ENCODE results near the gene POLK.
"Not testable (repeated sequence)": the region's sequence is repeated elsewhere in the genome, so short reads cannot be mapped to it uniquely, and the experiment has no call there.

The POLK gene

DNA sequence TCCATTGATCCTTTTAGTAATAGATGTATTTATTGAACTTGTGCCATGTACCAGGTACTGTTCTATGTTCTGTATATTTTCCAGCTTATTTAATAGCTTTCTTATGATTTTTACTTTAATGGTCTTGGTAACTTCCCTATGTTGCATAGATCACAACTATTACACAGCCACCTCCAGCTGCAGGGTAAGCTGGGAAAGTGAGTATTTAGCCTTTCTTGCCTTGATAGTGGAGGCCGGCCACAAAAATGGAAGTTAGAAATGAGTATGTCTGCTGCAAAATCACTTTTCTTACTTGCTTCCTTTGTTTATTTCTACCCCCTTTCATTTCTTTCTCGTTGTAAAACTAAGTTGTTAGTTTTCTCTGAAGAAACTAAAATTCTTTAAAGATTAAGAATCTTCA lies 56.5 kb downstream of the POLK start:
- no peak for DNase-seq
- H3K9me3 ChIP-seq (ENCODE audit: insufficient read depth, low read depth, low read length) = no peaks in the 10 kb centered on the region
- H4K8ac ChIP-seq (ENCODE audit: low read depth, low read length) = no peak overlapping the region
- H3K27me3 ChIP-seq (ENCODE audit: insufficient read depth, low read length) = no peaks in the 10 kb centered on the region
- H3K18ac ChIP-seq (ENCODE audit: low read length) = no peak overlapping the region
- no peak overlapping the region for H3K23ac ChIP-seq (ENCODE audit: low read length)
- no peak overlapping the region for H3K4me3 ChIP-seq (ENCODE audit: low read depth, low read length)
- H4K91ac ChIP-seq (ENCODE audit: low read depth, low read length) = no peak overlapping the region
- H2BK120ac ChIP-seq (ENCODE audit: insufficient read depth, low read length, poor library complexity) = no peak overlapping the region
- WGBS (ENCODE audit: extremely low coverage, insufficient coverage, insufficient read length) = no CpG with 5 or more reads among the region's 2 CpGs
- H3K4me1 ChIP-seq (ENCODE audit: control insufficient read depth in 1 of 2, insufficient read depth in 2 of 2, low read length in 2 of 2) = peaks cover 14 to 16% of the 10 kb centered on the region in 2 experiments
- H3K9ac ChIP-seq (ENCODE audit: low read length) = no peak overlapping the region
- no peak overlapping the region for H3K27ac ChIP-seq (ENCODE audit: low read depth, low read length)
- peaks cover 0 to 4% of the 10 kb centered on the region in 2 experiments for H3K36me3 ChIP-seq (ENCODE audit: control insufficient read depth in 1 of 2, insufficient read depth in 2 of 2, low read length in 2 of 2)
- no peak overlapping the region for H2AK5ac ChIP-seq (ENCODE audit: low read length)
- peaks cover 4% of the 10 kb centered on the region for H3K79me1 ChIP-seq (ENCODE audit: low read length)
- no peak overlapping the region for H3K4me2 ChIP-seq (ENCODE audit: low read length)
- H2AFZ ChIP-seq (ENCODE audit: insufficient read depth, low read length, poor library complexity) = no peak overlapping the region
- no peak overlapping the region for H3K14ac ChIP-seq (ENCODE audit: low read length)
- no peak overlapping the region for H3K4ac ChIP-seq (ENCODE audit: low read depth, low read length)
- H4K12ac ChIP-seq (ENCODE audit: low read depth, low read length) = no peak overlapping the region
- H3K79me2 ChIP-seq (ENCODE audit: control insufficient read depth, insufficient read depth, low read length, poor library complexity) = no peaks in the 10 kb centered on the region
- no peak overlapping the region for H2BK5ac ChIP-seq (ENCODE audit: low read depth, low read length, poor library complexity)
- no peak overlapping the region for H2BK12ac ChIP-seq (ENCODE audit: low read length)

GRCh38 chr5:75571547-75571946 lies 59.9 kb downstream of the POLK start:
- Histone ChIP-seq H4K12ac (ENCODE audit: low read depth, low read length) (no peak overlapping the region), H4K8ac (ENCODE audit: low read depth, low read length) (no peak overlapping the region), H3K36me3 (ENCODE audit: control insufficient read depth in 1 of 2, insufficient read depth in 2 of 2, low read length in 2 of 2) (no peaks in the 10 kb centered on the region), H3K4me1 (ENCODE audit: control insufficient read depth in 1 of 2, insufficient read depth in 2 of 2, low read length in 2 of 2) (peaks cover 4 to 7% of the 10 kb centered on the region in 2 experiments), H3K9me3 (ENCODE audit: insufficient read depth, low read depth, low read length) (no peaks in the 10 kb centered on the region), H2BK12ac (ENCODE audit: low read length) (no peak overlapping the region), H4K91ac (ENCODE audit: low read depth, low read length) (no peak overlapping the region), H3K27ac (ENCODE audit: low read depth, low read length) (no peak overlapping the region), H3K79me2 (ENCODE audit: control insufficient read depth, insufficient read depth, low read length, poor library complexity) (no peaks in the 10 kb centered on the region), H3K4ac (ENCODE audit: low read depth, low read length) (no peak overlapping the region), H3K14ac (ENCODE audit: low read length) (no peak overlapping the region), H3K18ac (ENCODE audit: low read length) (no peak overlapping the region), H3K4me3 (ENCODE audit: low read depth, low read length) (no peak overlapping the region), H3K4me2 (ENCODE audit: low read length) (no peak overlapping the region), H3K23ac (ENCODE audit: low read length) (no peak overlapping the region), H2AK5ac (ENCODE audit: low read length) (no peak overlapping the region), H2BK120ac (ENCODE audit: insufficient read depth, low read length, poor library complexity) (no peak overlapping the region), H2AFZ (ENCODE audit: insufficient read depth, low read length, poor library complexity) (no peak overlapping the region), H3K27me3 (ENCODE audit: insufficient read depth, low read length) (no peaks in the 10 kb centered on the region), H2BK5ac (ENCODE audit: low read depth, low read length, poor library complexity) (no peak overlapping the region), H3K9ac (ENCODE audit: low read length) (peak overlapping the region; percentile 40), H3K79me1 (ENCODE audit: low read length) (peaks cover under 1% of the 10 kb centered on the region)
- no peak for DNase-seq
- no CpG with 5 or more reads among the region's 2 CpGs for WGBS (ENCODE audit: extremely low coverage, insufficient coverage, insufficient read length)

GRCh38 chr5:75574791-75575190 lies 63.1 kb downstream of the POLK start:
- no peaks in the 10 kb centered on the region for H3K9me3 ChIP-seq (ENCODE audit: insufficient read depth, low read depth, low read length)
- DNase-seq = no peak
- no peak overlapping the region for H4K12ac ChIP-seq (ENCODE audit: low read depth, low read length)
- no peaks in the 10 kb centered on the region for H3K4me1 ChIP-seq (ENCODE audit: control insufficient read depth in 1 of 2, insufficient read depth in 2 of 2, low read length in 2 of 2)
- H2AFZ ChIP-seq (ENCODE audit: insufficient read depth, low read length, poor library complexity) = no peak overlapping the region
- H3K79me2 ChIP-seq (ENCODE audit: control insufficient read depth, insufficient read depth, low read length, poor library complexity) = no peaks in the 10 kb centered on the region
- H3K27ac ChIP-seq (ENCODE audit: low read depth, low read length) = no peak overlapping the region
- no peak overlapping the region for H2AK5ac ChIP-seq (ENCODE audit: low read length)
- H3K36me3 ChIP-seq (ENCODE audit: control insufficient read depth in 1 of 2, insufficient read depth in 2 of 2, low read length in 2 of 2) = peaks cover 2% of the 10 kb centered on the region in 2 experiments
- WGBS (ENCODE audit: extremely low coverage, insufficient coverage, insufficient read length) = no CpG with 5 or more reads among the region's 3 CpGs
- H4K8ac ChIP-seq (ENCODE audit: low read depth, low read length) = no peak overlapping the region
- H3K79me1 ChIP-seq (ENCODE audit: low read length) = no peaks in the 10 kb centered on the region
- H2BK5ac ChIP-seq (ENCODE audit: low read depth, low read length, poor library complexity) = no peak overlapping the region
- H3K14ac ChIP-seq (ENCODE audit: low read length) = no peak overlapping the region
- no peak overlapping the region for H3K4me3 ChIP-seq (ENCODE audit: low read depth, low read length)
- no peak overlapping the region for H3K4ac ChIP-seq (ENCODE audit: low read depth, low read length)
- no peak overlapping the region for H2BK12ac ChIP-seq (ENCODE audit: low read length)
- H3K23ac ChIP-seq (ENCODE audit: low read length) = no peak overlapping the region
- no peaks in the 10 kb centered on the region for H3K27me3 ChIP-seq (ENCODE audit: insufficient read depth, low read length)
- no peak overlapping the region for H3K18ac ChIP-seq (ENCODE audit: low read length)
- H2BK120ac ChIP-seq (ENCODE audit: insufficient read depth, low read length, poor library complexity) = no peak overlapping the region
- no peak overlapping the region for H4K91ac ChIP-seq (ENCODE audit: low read depth, low read length)
- no peak overlapping the region for H3K4me2 ChIP-seq (ENCODE audit: low read length)
- H3K9ac ChIP-seq (ENCODE audit: low read length) = no peak overlapping the region

DNA sequence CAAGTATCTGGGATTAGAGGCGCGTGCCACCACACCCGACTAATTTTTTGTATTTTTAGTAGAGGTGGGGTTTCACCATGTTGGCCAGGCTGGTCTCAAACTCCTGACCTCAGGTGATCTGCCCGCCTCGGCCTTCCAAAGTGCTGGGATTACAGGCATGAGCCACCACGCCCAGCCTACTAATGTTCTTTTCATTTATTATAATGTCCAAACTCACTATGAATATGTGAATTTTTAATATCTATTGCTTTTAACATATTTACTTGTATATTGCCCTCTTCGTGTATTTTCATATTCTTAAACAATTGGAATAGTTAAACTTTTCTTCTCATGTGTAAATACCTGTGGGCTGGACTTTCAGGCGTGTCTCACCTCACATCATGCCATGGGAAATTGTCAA lies 66.6 kb downstream of the POLK start:
- not testable (repeated sequence) for H2AK5ac ChIP-seq (ENCODE audit: low read length); H3K27me3 ChIP-seq (ENCODE audit: insufficient read depth, low read length); H3K27ac ChIP-seq (ENCODE audit: low read depth, low read length); DNase-seq; H2BK12ac ChIP-seq (ENCODE audit: low read length); H3K79me2 ChIP-seq (ENCODE audit: control insufficient read depth, insufficient read depth, low read length, poor library complexity); H2BK120ac ChIP-seq (ENCODE audit: insufficient read depth, low read length, poor library complexity); H3K4me1 ChIP-seq (ENCODE audit: control insufficient read depth in 1 of 2, insufficient read depth in 2 of 2, low read length in 2 of 2); H4K91ac ChIP-seq (ENCODE audit: low read depth, low read length); H3K79me1 ChIP-seq (ENCODE audit: low read length); H3K9me3 ChIP-seq (ENCODE audit: insufficient read depth, low read depth, low read length); H4K12ac ChIP-seq (ENCODE audit: low read depth, low read length); H2BK5ac ChIP-seq (ENCODE audit: low read depth, low read length, poor library complexity); H2AFZ ChIP-seq (ENCODE audit: insufficient read depth, low read length, poor library complexity); H4K8ac ChIP-seq (ENCODE audit: low read depth, low read length); H3K4me3 ChIP-seq (ENCODE audit: low read depth, low read length); H3K14ac ChIP-seq (ENCODE audit: low read length); H3K4ac ChIP-seq (ENCODE audit: low read depth, low read length); H3K36me3 ChIP-seq (ENCODE audit: control insufficient read depth in 1 of 2, insufficient read depth in 2 of 2, low read length in 2 of 2); H3K23ac ChIP-seq (ENCODE audit: low read length); H3K18ac ChIP-seq (ENCODE audit: low read length); H3K4me2 ChIP-seq (ENCODE audit: low read length); H3K9ac ChIP-seq (ENCODE audit: low read length)
- WGBS (ENCODE audit: extremely low coverage, insufficient coverage, insufficient read length) = no CpG with 5 or more reads among the region's 8 CpGs

Data from trophoblast cell (in vitro differentiated cells and primary cell).